ENCODE results near the gene SCGB2A2.

GRCh38 chr11:62267576-62267975 is 2.4 kb upstream of the SCGB2A2 start:
- no peak for TF ChIP-seq CTCF (conservative IDR thresholded peaks at IDR 0.05 in 1 of 2, IDR thresholded peaks at IDR 0.05 in 1 of 2; ENCODE audit: extremely low read depth in 1 of 2, insufficient read depth in 1 of 2, low read depth in 1 of 2, low read length in 2 of 2)
- no peak for TF ChIP-seq EZH2 (IDR thresholded peaks at IDR 0.05; ENCODE audit: borderline replicate concordance, low read length)

Measured in mammary epithelial cell (primary cell).